RWPE2 (cell line): ENCODE measurements around the gene RPL37.
"Not testable (repeated sequence)": the region's sequence is repeated elsewhere in the genome, so short reads cannot be mapped to it uniquely, and the experiment has no call there.

Experiments used
- ATAC-seq: fragments of 200-7000 bp; cut with Tn5 transposase; 3 replicates; pipeline ENCODE4 v1.9.1; 2021; ENCODE audit warnings: low read depth
- DNase-seq: peaks from one replicate; pipeline ENCODE4 v3.0.0-alpha.2; 2020; ENCODE audit warnings: low spot score
- H3K27ac ChIP-seq: fragments of 450-650 bp; 2 replicates; pipeline ENCODE4 v1.5.1; 2017; ENCODE audit warnings: mild to moderate bottlenecking; ENCODE audit not compliant: poor library complexity, severe bottlenecking
- H3K27me3 ChIP-seq: fragments of 250-450 bp; sonication (Bioruptor Pico); 2 replicates; pipeline ENCODE4 v1.5.1; 2021; ENCODE audit warnings: mild to moderate bottlenecking, moderate library complexity; ENCODE audit not compliant: insufficient read depth, poor library complexity, severe bottlenecking
- H3K36me3 ChIP-seq: fragments of 250-450 bp; sonication (Bioruptor Pico); 2 replicates; pipeline ENCODE4 v1.5.1; 2020; ENCODE audit warnings: low read depth, mild to moderate bottlenecking, moderate library complexity
- H3K4me1 ChIP-seq: fragments of 250-450 bp; sonication (Bioruptor Pico); 2 replicates; pipeline ENCODE4 v1.5.1; 2021; ENCODE audit warnings: mild to moderate bottlenecking, moderate library complexity; ENCODE audit not compliant: insufficient read depth, poor library complexity, severe bottlenecking
- H3K4me3 ChIP-seq: fragments of 250-450 bp; sonication (Bioruptor Pico); 2 replicates; pipeline ENCODE4 v1.5.1; 2021; ENCODE audit warnings: mild to moderate bottlenecking, moderate library complexity; ENCODE audit not compliant: severe bottlenecking
- H3K9me3 ChIP-seq: fragments of 250-450 bp; sonication (Bioruptor Pico); 2 replicates; pipeline ENCODE4 v1.5.1; 2021; ENCODE audit warnings: mild to moderate bottlenecking, moderate library complexity; ENCODE audit not compliant: severe bottlenecking
- TF ChIP-seq, protein P1 (sequence below): fragments of 450-650 bp; IDR thresholded peaks from one replicate; pipeline ENCODE4 v1.5.1; 2017; ENCODE audit warnings: mild to moderate bottlenecking, moderate library complexity; ENCODE audit not compliant: poor library complexity, severe bottlenecking

The RPL37 gene

DNA sequence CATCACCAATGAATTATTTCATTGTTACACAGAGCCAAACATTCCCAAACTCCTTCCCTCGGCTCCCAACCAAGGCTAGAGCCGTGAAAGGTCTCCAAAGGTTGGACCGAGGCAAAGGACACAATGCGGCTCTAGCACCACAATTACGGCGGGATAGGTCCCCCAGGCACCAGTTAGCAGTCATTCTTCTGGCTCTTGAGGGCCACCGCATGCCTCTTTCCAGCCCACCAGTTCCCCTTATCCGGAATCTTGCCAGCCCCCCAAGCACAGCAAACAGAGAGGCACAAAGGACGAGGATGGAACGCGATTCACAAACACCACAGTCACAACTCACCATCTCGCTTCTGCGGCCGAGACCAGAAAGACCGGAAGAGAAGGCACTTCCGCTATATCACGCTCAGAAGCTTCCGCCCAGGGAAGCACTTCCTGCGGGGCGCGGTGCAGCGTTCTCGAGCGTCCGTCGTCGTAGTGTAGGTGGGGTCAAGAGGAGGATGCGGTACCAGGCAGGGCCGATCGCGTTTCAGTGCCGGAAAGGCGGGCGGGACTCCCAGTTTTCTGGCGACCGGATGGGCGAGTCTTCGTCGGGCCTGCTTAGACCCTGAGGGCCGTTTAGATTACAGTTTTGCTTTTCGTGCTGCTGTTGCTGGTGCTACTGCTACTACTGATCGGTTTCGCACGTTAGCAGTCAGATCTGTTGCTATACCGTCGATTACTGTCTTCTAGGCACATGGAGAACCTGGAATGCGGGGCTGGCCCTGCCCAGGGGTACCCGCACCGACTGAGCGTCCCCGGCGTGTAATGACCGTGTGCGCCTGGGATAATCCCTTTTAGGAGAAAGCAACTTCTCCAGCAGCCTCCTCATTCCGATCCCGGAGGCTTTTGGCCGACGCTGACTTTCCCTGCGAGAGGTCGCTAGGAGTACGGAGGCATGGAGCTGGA, at the start of gene RPL37:
RPL37 (minus strand) TSS at position 374 of the 939 bp plus-strand sequence; CDS start at position 337, 37 bp downstream.
- DNase-seq, result peak; percentile 99
- Histone ChIP-seq H3K27me3 (no peaks in the 10 kb centered on the region), H3K27ac (peak within 1 kb of the TSS; percentile 84), H3K36me3 (peaks cover 47% of the 10 kb centered on the region), H3K4me3 (peak within 1 kb of the TSS; percentile 83), H3K4me1 (peaks cover 20% of the 10 kb centered on the region), H3K9me3 (no peaks in the 10 kb centered on the region)
- TF ChIP-seq, protein P1, sequence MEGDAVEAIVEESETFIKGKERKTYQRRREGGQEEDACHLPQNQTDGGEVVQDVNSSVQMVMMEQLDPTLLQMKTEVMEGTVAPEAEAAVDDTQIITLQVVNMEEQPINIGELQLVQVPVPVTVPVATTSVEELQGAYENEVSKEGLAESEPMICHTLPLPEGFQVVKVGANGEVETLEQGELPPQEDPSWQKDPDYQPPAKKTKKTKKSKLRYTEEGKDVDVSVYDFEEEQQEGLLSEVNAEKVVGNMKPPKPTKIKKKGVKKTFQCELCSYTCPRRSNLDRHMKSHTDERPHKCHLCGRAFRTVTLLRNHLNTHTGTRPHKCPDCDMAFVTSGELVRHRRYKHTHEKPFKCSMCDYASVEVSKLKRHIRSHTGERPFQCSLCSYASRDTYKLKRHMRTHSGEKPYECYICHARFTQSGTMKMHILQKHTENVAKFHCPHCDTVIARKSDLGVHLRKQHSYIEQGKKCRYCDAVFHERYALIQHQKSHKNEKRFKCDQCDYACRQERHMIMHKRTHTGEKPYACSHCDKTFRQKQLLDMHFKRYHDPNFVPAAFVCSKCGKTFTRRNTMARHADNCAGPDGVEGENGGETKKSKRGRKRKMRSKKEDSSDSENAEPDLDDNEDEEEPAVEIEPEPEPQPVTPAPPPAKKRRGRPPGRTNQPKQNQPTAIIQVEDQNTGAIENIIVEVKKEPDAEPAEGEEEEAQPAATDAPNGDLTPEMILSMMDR, result no peak
- peak; percentile 96 for ATAC-seq

DNA sequence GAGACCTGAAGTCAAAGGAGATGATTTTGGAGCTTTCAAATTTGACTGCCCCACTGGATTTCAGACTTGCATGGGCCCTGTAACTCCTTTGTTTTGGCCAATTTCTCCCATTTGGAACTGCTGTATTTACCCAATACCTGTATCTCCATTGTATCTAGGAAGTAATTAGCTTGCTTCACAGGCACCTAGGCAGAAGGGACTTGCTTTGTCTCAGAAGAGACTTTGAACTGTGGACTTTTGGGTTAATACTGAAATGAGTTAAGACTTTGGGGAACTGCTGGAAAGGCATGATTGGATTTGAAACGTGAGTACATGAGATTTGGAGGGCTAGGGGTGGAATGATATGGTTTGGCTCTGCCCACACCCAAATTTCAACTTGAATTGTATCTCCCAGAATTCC, 48.0 kb upstream of the RPL37 start:
- DNase-seq, H3K4me3 ChIP-seq, H3K36me3 ChIP-seq, H3K4me1 ChIP-seq, H3K27ac ChIP-seq, H3K27me3 ChIP-seq, ATAC-seq, H3K9me3 ChIP-seq: not testable (repeated sequence)

DNA sequence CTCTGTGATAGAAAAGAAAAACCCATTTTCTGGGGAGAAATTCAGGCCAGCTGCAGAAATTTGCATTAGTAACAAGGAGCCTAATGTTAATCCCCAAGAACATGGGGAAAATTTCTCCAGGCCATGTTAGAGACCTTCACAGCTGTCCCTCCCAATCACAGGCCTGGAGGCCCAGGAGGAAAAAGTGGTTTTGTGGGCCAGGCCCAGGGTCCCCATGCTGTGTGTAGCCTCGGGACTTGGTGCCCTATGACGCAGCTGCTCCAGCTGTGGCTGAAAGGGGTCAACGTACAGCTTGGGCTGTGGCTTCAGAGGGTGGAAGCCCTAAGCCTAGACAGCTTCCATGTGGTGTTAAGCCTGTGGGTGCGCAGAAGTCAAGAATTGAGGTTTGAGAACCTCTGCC, 47.3 kb upstream of the RPL37 start:
- ATAC-seq (no peak), DNase-seq (no peak)
- H3K36me3 ChIP-seq, result no peaks in the 10 kb centered on the region
- no peaks in the 10 kb centered on the region for H3K27me3 ChIP-seq
- no peak overlapping the region for H3K27ac ChIP-seq
- TF ChIP-seq, protein P1, result no peak
- peaks cover 8% of the 10 kb centered on the region for H3K9me3 ChIP-seq
- H3K4me1 ChIP-seq, result no peaks in the 10 kb centered on the region
- H3K4me3 ChIP-seq, result no peak overlapping the region

DNA sequence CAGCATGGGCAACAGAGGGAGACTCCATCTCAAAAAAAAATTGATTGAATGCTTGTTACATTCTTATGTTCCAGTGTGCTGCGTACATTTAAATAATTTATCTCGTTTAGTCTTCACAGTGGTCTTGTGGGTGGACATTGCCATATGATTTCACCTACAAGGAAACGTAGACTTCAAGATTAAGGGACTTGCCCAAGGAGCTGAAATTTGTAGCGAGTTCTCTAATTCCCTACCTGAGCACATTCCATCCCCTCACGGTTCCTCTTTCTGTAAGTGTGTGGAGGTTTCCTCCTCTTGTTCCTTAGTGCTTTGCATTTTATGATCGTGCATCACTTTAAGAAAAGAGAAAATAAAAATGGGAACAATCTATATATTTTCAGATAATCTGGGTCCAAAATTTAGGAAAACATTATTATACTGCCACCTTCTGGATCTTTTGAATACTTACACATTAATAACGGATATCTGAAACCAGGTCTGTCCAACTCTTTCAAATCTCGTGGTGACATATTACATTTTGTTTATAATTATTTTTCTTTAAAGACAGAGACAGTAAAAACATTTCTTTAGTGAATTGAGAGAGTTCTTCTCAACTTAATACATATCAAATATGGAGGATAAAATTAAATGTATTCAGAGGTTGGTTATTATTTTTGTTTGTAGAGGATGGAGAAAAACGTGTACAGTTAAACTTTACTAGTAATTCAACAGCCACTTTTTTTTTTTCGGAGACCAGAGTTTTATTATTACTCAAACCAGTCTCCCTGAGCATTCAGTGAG, 44.3 kb upstream of the RPL37 start:
- Histone ChIP-seq H3K4me1 (no peaks in the 10 kb centered on the region), H3K27ac (no peak overlapping the region), H3K9me3 (peaks cover 12% of the 10 kb centered on the region), H3K27me3 (no peaks in the 10 kb centered on the region), H3K4me3 (no peak overlapping the region), H3K36me3 (no peaks in the 10 kb centered on the region)
- TF ChIP-seq, protein P1, result peak; percentile 89
- no peak for DNase-seq
- ATAC-seq, result peak; percentile 46; the same call in 1 of the 3 replicates

DNA sequence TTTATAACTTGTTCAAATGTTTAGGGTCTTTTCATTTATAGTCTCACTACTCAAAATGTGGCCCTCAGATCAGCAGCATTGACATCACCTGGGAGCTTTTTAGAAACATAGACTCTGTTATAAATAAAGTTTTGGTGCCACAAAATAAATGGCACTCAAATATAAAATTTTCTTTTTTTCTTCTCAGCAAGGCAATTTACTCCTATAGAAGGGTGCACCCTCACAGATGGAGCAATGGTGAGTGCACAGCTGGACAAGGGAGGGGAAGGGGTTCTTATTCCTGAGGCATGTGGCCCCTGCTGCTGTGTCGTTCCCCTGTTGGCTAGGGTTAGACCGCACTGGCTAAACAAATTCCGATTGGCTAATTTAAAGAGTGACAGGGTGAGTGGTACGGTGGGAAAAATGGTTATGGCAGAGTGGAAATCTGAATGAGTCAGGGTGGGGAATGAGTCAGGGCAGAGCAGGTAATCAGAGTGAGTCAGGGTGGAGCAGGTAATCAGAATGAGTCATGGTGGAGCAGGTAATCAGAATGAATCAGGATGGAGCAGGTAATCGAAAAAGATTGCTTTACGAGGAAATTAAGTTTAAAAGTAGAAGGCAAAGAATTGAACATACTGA, 42.5 kb upstream of the RPL37 start:
- Histone ChIP-seq H3K9me3 (peaks cover 10% of the 10 kb centered on the region), H3K27me3 (no peaks in the 10 kb centered on the region), H3K4me1 (no peaks in the 10 kb centered on the region), H3K4me3 (no peak overlapping the region), H3K27ac (no peak overlapping the region), H3K36me3 (no peaks in the 10 kb centered on the region)
- TF ChIP-seq, protein P1, result no peak
- DNase-seq, result no peak
- ATAC-seq, result peak; percentile 46; the same call in 2 of the 3 replicates
